Mesodermal cell (in vitro differentiated cells): Measurements from ENCODE around the gene HIGD2B.
"Not testable (repeated sequence)": the region's sequence is repeated elsewhere in the genome, so short reads cannot be mapped to it uniquely, and the experiment has no call there.

Source experiments
- H3K27ac ChIP-seq: 2 replicates; pipeline ENCODE4 v1.7.0; 2013; ENCODE audit warnings: mild to moderate bottlenecking, low read depth, low read length, moderate library complexity; ENCODE audit not compliant: severe bottlenecking
- H3K36me3 ChIP-seq: 2 replicates; pipeline ENCODE4 v1.7.1; 2013; ENCODE audit warnings: mild to moderate bottlenecking, low read length, moderate library complexity; ENCODE audit not compliant: control insufficient read depth, insufficient read depth
- H3K4me1 ChIP-seq: one replicate; pipeline ENCODE4 v1.7.1; 2013; ENCODE audit warnings: mild to moderate bottlenecking, low read length; ENCODE audit not compliant: insufficient read depth, control insufficient read depth, poor library complexity, severe bottlenecking
- H3K4me3 ChIP-seq: 2 replicates; pipeline ENCODE4 v1.7.0; 2013; ENCODE audit warnings: low read length, control low read depth, mild to moderate bottlenecking; ENCODE audit not compliant: insufficient read depth, poor library complexity, severe bottlenecking; ENCODE audit errors: extremely low read depth
- H3K9me3 ChIP-seq: 2 replicates; pipeline ENCODE4 v1.7.1; 2013; ENCODE audit warnings: mild to moderate bottlenecking, low read length, moderate library complexity; ENCODE audit not compliant: control insufficient read depth
- WGBS, 2 experiments: methylation state at CpG; one replicate each; pipeline ENCODE4 v1.1.5; 2013; ENCODE audit warnings: missing lambda C conversion rate in 2 of 2; ENCODE audit not compliant: insufficient coverage in 2 of 2; 5-methylcytosine and 5-hydroxymethylcytosine counted together

HIGD2B gene

DNA sequence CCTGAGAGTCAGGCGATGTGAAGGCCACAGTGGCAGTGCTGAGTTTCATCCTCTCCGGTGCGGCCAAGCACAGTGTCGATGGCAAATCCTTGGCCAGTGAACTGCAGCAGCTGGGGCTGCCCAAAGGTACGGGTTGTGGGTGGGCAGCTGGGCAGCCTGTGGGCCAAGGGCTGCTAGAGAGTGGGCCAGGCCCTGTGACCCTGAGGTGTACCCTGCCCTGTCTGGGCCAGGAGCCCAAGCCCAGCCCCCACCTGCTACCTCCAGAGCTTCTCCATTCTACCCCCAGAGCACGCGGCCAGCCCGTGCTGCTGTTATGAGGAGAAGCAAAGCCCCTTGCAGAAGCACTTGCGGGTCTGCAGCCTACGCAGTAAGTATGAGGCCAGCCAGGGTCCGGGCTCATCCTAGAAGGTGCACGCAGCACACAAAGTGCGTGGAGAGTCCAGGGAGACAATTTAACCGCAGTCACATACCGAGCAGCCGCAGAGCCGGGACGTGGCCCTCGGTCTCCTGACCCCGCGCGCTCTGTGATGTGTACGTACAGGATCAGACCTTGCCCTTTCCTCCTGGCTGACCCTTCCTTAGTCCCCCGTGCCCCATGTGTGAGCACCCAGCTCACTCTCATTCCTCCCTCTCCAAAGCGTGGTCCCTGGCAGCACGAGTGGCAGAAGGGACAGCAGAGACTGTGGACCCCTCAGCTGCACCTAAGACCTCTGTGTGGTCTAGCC lies 46.1 kb downstream of the HIGD2B start:
- WGBS, 2 experiments, result no CpG with 5 or more reads among the region's 26 CpGs
- H3K36me3 ChIP-seq, H3K27ac ChIP-seq, H3K4me3 ChIP-seq, H3K4me1 ChIP-seq, H3K9me3 ChIP-seq: not testable (repeated sequence)

DNA sequence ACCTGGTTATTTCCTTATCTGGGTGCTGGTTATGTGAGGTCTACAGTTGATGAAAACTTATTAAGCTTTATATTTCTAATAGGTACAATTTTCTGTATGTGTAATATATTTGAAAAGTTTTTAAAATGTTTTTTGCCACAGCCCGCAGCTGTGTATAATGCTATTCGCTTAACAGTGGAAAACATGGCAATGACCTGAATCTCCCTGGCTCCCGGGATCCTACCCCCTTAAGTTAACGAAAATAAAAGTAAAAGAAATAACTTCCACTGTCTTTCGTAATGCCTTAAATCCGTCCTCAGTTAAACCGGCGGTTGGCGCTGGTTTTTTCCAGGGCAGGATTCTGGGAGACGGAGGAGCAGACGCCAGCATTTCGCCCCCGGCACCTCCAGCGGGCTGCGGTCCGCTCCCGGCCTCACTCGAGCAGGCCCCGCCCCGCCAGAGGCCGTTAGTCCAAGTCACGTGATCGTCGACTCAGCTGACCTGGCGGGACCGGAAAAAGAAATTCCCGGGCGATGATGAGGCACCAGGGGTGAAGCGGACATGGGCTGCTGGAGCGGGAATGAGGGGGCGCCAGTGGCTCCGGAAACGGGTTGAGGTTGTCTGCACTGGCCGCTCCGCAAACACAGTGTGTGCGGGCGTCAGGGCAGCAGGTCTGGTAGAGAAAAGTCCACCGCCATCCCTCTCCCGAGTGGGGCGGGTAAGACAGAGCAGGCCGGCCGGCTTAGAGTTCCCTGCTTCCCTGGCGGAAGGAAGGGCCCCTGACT lies 49.3 kb downstream of the HIGD2B start:
- H3K4me1 ChIP-seq, H3K36me3 ChIP-seq, H3K9me3 ChIP-seq, H3K27ac ChIP-seq: not testable (repeated sequence)
- WGBS, 2 experiments, result no CpG with 5 or more reads among the region's 43 CpGs
- peak overlapping the region; percentile 8 for H3K4me3 ChIP-seq

DNA sequence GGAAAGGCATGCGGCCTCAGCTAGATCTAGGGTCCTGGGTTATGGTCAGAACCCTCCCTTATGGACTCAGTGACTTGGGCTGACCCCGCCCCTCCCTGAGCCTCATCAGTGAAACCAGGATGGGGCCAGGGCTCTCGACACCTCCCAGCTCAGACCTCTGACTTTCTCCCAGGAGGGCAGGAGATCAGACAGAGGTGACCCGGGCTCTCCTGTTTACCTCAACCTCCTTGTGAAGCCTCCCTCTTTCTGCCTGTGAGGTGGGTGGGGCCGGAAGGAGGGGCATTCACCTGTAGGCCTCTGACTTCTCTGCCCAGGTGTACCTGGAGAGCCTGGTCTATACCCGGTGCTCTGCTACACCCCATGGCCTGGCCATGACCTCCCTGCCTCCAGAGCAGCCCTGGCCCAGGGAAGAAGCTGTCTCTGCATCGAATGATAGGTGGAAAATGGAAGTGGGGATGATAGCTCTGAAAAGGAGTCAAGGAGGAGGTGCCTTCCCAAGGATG lies 56.9 kb downstream of the HIGD2B start:
- 73 to 81% methylated on average over 3 to 5 of the region's 7 CpGs for WGBS, 2 experiments
- H3K36me3 ChIP-seq, H3K4me3 ChIP-seq, H3K4me1 ChIP-seq, H3K9me3 ChIP-seq, H3K27ac ChIP-seq: not testable (repeated sequence)

DNA sequence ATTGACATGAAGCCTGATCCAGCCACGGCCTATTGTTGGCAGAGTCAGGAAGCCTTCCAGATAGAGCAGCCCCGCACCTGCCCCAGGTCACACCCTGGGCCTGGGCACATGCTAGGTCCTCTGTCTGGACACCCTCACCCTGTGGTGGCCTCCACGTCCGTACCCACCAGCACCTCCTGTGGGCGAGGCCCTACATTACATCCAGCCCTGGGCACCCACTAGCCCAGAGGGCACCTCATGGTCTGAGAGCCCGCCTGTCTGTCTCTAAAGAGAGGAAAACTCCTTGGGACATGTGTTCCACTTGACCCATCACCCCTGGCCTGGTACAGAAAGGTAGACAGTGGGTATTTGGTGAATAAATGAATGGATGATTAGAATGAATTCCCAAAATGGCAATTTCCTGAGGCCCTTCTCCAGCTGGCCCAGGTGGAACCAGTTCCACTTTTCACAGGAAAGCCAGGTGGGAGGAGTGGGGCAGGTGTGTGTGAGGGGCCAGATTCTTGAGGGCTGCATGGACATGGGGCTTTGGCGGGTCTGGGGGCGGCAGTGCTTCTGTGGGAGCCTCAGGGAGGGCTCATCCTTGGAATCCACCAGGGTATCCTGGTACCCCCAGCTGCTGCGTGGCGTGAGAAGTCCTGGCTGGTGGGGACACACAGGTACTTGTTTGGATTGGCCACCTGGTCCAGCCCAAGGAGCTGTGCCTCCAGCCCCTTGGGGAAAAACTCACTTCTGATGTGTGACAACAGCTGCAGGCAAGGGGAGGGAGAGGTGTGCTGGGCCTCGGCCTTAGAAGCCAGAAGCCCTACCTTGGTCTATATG lies 57.5 kb downstream of the HIGD2B start:
- WGBS, 2 experiments, result 97 to 100% methylated on average over 5 to 6 of the region's 11 CpGs
- not testable (repeated sequence) for H3K4me3 ChIP-seq, H3K9me3 ChIP-seq, H3K27ac ChIP-seq, H3K4me1 ChIP-seq, H3K36me3 ChIP-seq

DNA sequence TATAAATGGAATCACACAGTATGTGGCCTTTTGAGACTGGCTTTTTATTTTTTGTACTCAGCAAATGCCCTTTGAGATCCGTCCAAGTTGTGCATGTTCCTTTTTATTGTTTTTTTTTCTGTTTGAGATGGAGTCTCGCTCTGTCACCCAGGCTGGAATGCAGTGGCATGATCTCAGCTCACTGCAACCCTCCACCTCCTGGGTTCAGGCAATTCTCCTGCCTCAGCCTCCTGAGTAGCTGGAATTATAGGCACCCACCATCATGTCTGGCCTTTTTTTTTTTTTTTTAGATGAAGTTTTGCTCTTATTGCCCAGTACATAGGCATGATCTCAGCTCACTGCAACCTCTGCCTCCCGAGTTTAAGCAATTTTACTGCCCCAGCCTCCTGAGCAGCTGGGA lies 59.8 kb downstream of the HIGD2B start:
- H3K4me1 ChIP-seq, H3K4me3 ChIP-seq, H3K27ac ChIP-seq, H3K9me3 ChIP-seq, H3K36me3 ChIP-seq: not testable (repeated sequence)
- 86 to 100% methylated on average over 1 of the region's 3 CpGs for WGBS, 2 experiments
